HepG2 (cell line): ENCODE data around the gene TESPA1.

ENCODE experiments used
- ATF1 ChIP-seq: IDR thresholded peaks from 2 replicates; pipeline ENCODE4 v1.6.1; 2016; ENCODE audit warnings: mild to moderate bottlenecking, control low read depth
- ELF4 ChIP-seq: sonication (generic); formaldehyde crosslinking; IDR thresholded peaks from 2 replicates; pipeline ENCODE4 v1.5.0; 2020; ENCODE audit warnings: missing genetic modification reagents, mild to moderate bottlenecking, moderate library complexity, borderline replicate concordance
- EZH2 ChIP-seq: conservative IDR thresholded peaks from 2 replicates; pipeline ENCODE4 v1.6.1; 2012; ENCODE audit warnings: mild to moderate bottlenecking, low read depth, low read length, moderate library complexity
- HHEX ChIP-seq: IDR thresholded peaks from 2 replicates; pipeline ENCODE4 v1.6.1; 2016; ENCODE audit warnings: control low read depth
- HMG20B ChIP-seq: conservative IDR thresholded peaks from 2 replicates; pipeline ENCODE4 v1.6.1; 2016; ENCODE audit warnings: missing genetic modification reagents, missing compliant biosample characterization
- MED1 ChIP-seq: sonication (generic); formaldehyde crosslinking; IDR thresholded peaks from 2 replicates; pipeline ENCODE4 v1.4.0; 2020; ENCODE audit warnings: missing genetic modification reagents
- RBFOX2 ChIP-seq: fragments of 200-400 bp; formaldehyde crosslinking; IDR thresholded peaks from 2 replicates; pipeline ENCODE4 v1.6.1; 2017; ENCODE audit warnings: low read depth, mild to moderate bottlenecking, low read length
- YEATS2 ChIP-seq: sonication (generic); formaldehyde crosslinking; IDR thresholded peaks from 2 replicates; pipeline ENCODE4 v1.4.0; 2020; ENCODE audit warnings: missing genetic modification reagents, borderline replicate concordance
- TF ChIP-seq, protein P1 (sequence below): sonication (generic); formaldehyde crosslinking; IDR thresholded peaks from 2 replicates; pipeline ENCODE4 v1.5.0; 2020; ENCODE audit warnings: missing genetic modification reagents
- TF ChIP-seq, protein P2 (sequence below): sonication (generic); formaldehyde crosslinking; IDR thresholded peaks from 2 replicates; pipeline ENCODE4 v1.4.0; 2020; ENCODE audit warnings: missing genetic modification reagents
- TF ChIP-seq, protein P3 (sequence below): sonication (generic); formaldehyde crosslinking; IDR thresholded peaks from 2 replicates; pipeline ENCODE4 v1.5.0; 2020; ENCODE audit warnings: mild to moderate bottlenecking, missing genetic modification reagents, moderate library complexity
- TF ChIP-seq, protein P4 (sequence below): IDR thresholded peaks from 2 replicates; pipeline ENCODE4 v1.6.1; 2016; ENCODE audit warnings: control low read depth

DNA sequence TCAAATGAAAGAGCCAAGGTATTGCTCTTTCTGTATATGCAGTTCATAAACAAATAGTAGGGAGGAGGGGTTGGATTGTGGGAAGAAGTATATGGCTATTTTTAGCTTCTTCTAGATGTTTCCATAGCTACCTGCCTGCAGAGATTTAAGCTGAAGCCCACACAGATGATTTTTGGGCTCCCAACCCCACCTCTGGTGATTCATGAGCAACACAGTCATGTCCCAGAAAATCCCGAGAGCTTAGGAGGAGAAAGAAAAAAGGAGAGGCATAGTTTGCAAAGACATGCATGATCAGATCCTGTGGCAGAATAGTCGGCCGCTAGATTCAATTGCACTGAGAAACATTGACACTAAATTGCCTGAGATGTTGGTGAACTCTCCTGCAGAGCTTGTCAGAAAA, 13.8 kb downstream of the TESPA1 start:
- TF ChIP-seq MED1 (CRISPR knock-in tag): no peak
- TF ChIP-seq, protein P1, sequence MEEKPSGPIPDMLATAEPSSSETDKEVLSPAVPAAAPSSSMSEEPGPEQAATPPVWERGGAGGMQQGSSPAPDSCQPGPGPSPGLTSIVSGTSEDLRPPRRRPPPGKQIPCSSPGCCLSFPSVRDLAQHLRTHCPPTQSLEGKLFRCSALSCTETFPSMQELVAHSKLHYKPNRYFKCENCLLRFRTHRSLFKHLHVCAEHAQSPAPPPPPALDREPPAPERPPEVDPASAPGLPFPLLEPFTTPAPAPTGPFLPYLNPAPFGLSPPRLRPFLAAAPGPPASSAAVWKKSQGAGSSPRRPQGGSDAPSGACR: no peak
- no peak for TF ChIP-seq HMG20B (CRISPR knock-in tag)
- no peak for TF ChIP-seq ELF4
- TF ChIP-seq, protein P2, sequence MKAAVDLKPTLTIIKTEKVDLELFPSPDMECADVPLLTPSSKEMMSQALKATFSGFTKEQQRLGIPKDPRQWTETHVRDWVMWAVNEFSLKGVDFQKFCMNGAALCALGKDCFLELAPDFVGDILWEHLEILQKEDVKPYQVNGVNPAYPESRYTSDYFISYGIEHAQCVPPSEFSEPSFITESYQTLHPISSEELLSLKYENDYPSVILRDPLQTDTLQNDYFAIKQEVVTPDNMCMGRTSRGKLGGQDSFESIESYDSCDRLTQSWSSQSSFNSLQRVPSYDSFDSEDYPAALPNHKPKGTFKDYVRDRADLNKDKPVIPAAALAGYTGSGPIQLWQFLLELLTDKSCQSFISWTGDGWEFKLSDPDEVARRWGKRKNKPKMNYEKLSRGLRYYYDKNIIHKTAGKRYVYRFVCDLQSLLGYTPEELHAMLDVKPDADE: no peak
- no peak for TF ChIP-seq RBFOX2
- TF ChIP-seq HHEX (CRISPR knock-in tag): no peak
- TF ChIP-seq ATF1: no peak
- TF ChIP-seq YEATS2 (CRISPR knock-in tag): no peak
- TF ChIP-seq, protein P3, sequence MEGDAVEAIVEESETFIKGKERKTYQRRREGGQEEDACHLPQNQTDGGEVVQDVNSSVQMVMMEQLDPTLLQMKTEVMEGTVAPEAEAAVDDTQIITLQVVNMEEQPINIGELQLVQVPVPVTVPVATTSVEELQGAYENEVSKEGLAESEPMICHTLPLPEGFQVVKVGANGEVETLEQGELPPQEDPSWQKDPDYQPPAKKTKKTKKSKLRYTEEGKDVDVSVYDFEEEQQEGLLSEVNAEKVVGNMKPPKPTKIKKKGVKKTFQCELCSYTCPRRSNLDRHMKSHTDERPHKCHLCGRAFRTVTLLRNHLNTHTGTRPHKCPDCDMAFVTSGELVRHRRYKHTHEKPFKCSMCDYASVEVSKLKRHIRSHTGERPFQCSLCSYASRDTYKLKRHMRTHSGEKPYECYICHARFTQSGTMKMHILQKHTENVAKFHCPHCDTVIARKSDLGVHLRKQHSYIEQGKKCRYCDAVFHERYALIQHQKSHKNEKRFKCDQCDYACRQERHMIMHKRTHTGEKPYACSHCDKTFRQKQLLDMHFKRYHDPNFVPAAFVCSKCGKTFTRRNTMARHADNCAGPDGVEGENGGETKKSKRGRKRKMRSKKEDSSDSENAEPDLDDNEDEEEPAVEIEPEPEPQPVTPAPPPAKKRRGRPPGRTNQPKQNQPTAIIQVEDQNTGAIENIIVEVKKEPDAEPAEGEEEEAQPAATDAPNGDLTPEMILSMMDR (CRISPR knock-in tag): no peak
- TF ChIP-seq, protein P4, sequence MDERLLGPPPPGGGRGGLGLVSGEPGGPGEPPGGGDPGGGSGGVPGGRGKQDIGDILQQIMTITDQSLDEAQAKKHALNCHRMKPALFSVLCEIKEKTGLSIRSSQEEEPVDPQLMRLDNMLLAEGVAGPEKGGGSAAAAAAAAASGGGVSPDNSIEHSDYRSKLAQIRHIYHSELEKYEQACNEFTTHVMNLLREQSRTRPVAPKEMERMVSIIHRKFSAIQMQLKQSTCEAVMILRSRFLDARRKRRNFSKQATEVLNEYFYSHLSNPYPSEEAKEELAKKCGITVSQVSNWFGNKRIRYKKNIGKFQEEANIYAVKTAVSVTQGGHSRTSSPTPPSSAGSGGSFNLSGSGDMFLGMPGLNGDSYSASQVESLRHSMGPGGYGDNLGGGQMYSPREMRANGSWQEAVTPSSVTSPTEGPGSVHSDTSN (CRISPR knock-in tag): no peak
- TF ChIP-seq EZH2: no peak
